Naive thymus-derived CD4-positive, alpha-beta T cell (primary cell): ENCODE measurements around the gene CAPN5. TPM values are rescaled to one million over a fixed set of nuclear protein-coding genes. Genes with fewer than 3 reads are reported as not detected.

Experiments
- ATAC-seq: fragments of 150-1000 bp; cut with Tn5 transposase; 2 replicates; pipeline ENCODE4 v1.10.0; 2021; ENCODE audit warnings: mild to moderate bottlenecking, moderate library complexity
- CTCF ChIA-PET: fragments of 350-600 bp; sonication (Branson Sonifier 250); formaldehyde crosslinking; loops from one replicate; lab custom pipeline; 2021; ENCODE audit warnings: antibody characterized with exemption; lab: Charles Lee
- POLR2A ChIA-PET: fragments of 350-600 bp; sonication (Branson Sonifier 250); formaldehyde crosslinking; loops from one replicate; lab custom pipeline; 2021; ENCODE audit warnings: antibody characterized with exemption, inconsistent platforms; lab: Charles Lee
- DNase-seq, 9 donors: peaks; one replicate each; pipeline versions ENCODE4 v3.0.0 to v3.0.0-alpha.2; 2020 to 2022; ENCODE audit warnings: mixed read lengths in 1 of 9
- H3K27ac ChIP-seq: one replicate; pipeline ENCODE4 v1.7.0; 2013; ENCODE audit warnings: mild to moderate bottlenecking, low read depth, low read length, moderate library complexity
- H3K27me3 ChIP-seq, 2 donors: one replicate each; pipeline ENCODE4 v1.7.0; 2013; ENCODE audit warnings: low read length in 2 of 2, mild to moderate bottlenecking in 2 of 2, moderate library complexity in 2 of 2; ENCODE audit not compliant: control insufficient read depth in 2 of 2, insufficient read depth in 2 of 2
- H3K36me3 ChIP-seq, 3 experiments: 1 replicate in 2 of 3; 2 replicates in 1 of 3; pipeline ENCODE4 v1.7.0; 2013; ENCODE audit warnings: low read length in 3 of 3, mild to moderate bottlenecking in 3 of 3, moderate library complexity in 1 of 3; ENCODE audit not compliant: insufficient read depth in 3 of 3, control insufficient read depth in 2 of 3
- H3K4me1 ChIP-seq, 2 donors: one replicate each; pipeline ENCODE4 v1.7.0; 2013; ENCODE audit warnings: low read length in 2 of 2, mild to moderate bottlenecking in 2 of 2, moderate library complexity in 1 of 2; ENCODE audit not compliant: control insufficient read depth in 2 of 2, insufficient read depth in 2 of 2
- H3K4me3 ChIP-seq: 2 replicates; pipeline ENCODE4 v1.7.0; 2013; ENCODE audit warnings: mild to moderate bottlenecking, low read length
- H3K9me3 ChIP-seq, 3 experiments: 1 replicate in 2 of 3; 2 replicates in 1 of 3; pipeline ENCODE4 v1.7.0; 2013; ENCODE audit warnings: low read length in 3 of 3; ENCODE audit not compliant: control insufficient read depth in 2 of 3
- H3K27ac Mint-ChIP-seq, 9 donors: one replicate each; pipeline ENCODE4 v1.8.0; 2020 to 2022; ENCODE audit warnings: mixed read lengths in 9 of 9, mild to moderate bottlenecking in 8 of 9, moderate library complexity in 5 of 9, inconsistent platforms in 2 of 9
- H3K27me3 Mint-ChIP-seq, 5 donors: one replicate each; pipeline ENCODE4 v1.8.0; 2021 to 2022; ENCODE audit warnings: mixed read lengths in 5 of 5, mild to moderate bottlenecking in 1 of 5
- H3K36me3 Mint-ChIP-seq, 5 donors: one replicate each; pipeline ENCODE4 v1.8.0; 2020 to 2022; ENCODE audit warnings: mixed read lengths in 5 of 5, mild to moderate bottlenecking in 3 of 5, inconsistent platforms in 1 of 5
- H3K4me1 Mint-ChIP-seq, 7 donors: one replicate each; pipeline ENCODE4 v1.8.0; 2020 to 2022; ENCODE audit warnings: mixed read lengths in 7 of 7, mild to moderate bottlenecking in 3 of 7, inconsistent platforms in 1 of 7
- H3K4me3 Mint-ChIP-seq, 10 donors: one replicate each; pipeline ENCODE4 v1.8.0; 2020 to 2022; ENCODE audit warnings: mild to moderate bottlenecking in 10 of 10, mixed read lengths in 10 of 10, moderate library complexity in 6 of 10, inconsistent platforms in 2 of 10
- H3K9me3 Mint-ChIP-seq, 11 donors: one replicate each; pipeline ENCODE4 v1.8.0; 2020 to 2022; ENCODE audit warnings: mixed read lengths in 11 of 11, mild to moderate bottlenecking in 4 of 11, inconsistent platforms in 1 of 11, moderate library complexity in 1 of 11
- intact Hi-C, 2 donors: fragments of 100-400 bp; cut with micrococcal nuclease; formaldehyde crosslinking; loops; one replicate each; pipeline ENCODE4 v1.15.1; 2023
- polyA plus RNA-seq, 2 donors: library from polyadenylated mRNA; unstranded; fragments of 300-500 nt; fragmentation: Illumina TruSeq; gene quantifications; one replicate each; pipeline ENCODE4 v1.2.3, GENCODE V29; 2021
- total RNA-seq, 6 experiments: library from RNA in 5 of 6; stranded (reverse) in 5 of 6; gene quantifications; 1 replicate in 5 of 6; 2 replicates in 1 of 6; pipeline ENCODE4 v1.2.3 and lab custom pipeline; 2021 to 2026

CAPN5 gene
- total and polyA plus RNA-seq, 7 experiments from 2014 or later, result 0.94 to 5.8 (median 5.6) TPM

DNA sequence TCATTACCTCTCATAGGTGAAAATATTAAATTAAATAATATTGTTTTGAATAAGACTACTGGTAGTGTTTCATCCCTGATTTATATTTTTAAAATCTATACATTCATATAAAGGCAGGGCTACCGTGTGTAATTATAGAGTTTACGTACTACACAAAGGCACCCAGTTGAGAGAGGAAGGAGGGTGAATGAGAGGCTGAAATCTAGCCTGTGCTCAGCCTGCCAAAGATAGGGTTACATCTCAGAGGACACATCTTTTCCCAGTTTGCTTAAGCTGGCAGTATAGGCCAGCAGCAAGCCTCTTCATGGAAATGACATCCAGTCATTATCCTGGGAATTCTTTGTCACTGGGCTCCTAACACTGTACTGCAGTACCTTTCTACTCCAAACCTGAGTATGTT, 40.0 kb upstream of the CAPN5 start:
- intact Hi-C loops, result no loop called here
- Mint-ChIP-seq H3K27ac (no peak overlapping the region), H3K36me3 (peaks cover 0 to 3% (median 0%) of the 10 kb centered on the region in 5 donors), H3K27me3 (peaks cover 8 to 31% (median 26%) of the 10 kb centered on the region in 5 donors), H3K9me3 (peaks cover 0 to 2% (median 0%) of the 10 kb centered on the region in 11 donors), H3K4me1 (no peaks in the 10 kb centered on the region), H3K4me3 (no peak overlapping the region)
- no peaks in the 10 kb centered on the region for H3K36me3 ChIP-seq
- H3K9me3 ChIP-seq, result no peaks in the 10 kb centered on the region
- H3K27ac ChIP-seq, result no peak overlapping the region
- no peak overlapping the region for H3K4me3 ChIP-seq
- DNase-seq (no peak), ATAC-seq (no peak)
- ChIA-PET POLR2A (no interaction called here), CTCF (interaction anchor here (0.6 to 1.2 kb wide), 2 partner anchors 9 to 19 kb away, joined by 3 read pairs; no protein-coding TSS in a partner anchor)
- H3K27me3 ChIP-seq, result no peaks in the 10 kb centered on the region
- H3K4me1 ChIP-seq, result no peaks in the 10 kb centered on the region

DNA sequence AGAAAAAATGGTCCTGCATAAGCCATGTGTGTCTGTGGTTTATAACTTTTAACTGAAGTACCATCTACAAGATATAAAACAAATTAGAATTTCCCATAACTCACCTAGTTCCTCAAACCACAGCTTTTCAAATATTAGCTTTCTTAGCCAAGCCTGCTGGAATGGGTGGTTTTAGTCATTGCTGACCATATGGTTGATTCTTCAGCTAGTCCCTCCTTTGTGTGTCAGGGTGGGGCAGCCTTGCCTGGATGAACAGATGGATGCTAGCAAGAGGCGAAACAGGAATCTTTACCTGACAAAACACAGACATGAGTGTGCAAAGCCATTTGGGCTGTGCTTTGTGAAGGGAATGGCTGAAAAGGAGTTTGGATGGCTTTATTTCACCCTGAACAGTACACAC, 39.5 kb upstream of the CAPN5 start:
- no peaks in the 10 kb centered on the region for H3K9me3 ChIP-seq
- POLR2A ChIA-PET, result no interaction called here
- intact Hi-C loops, result no loop called here
- ATAC-seq, result no peak
- Mint-ChIP-seq H3K9me3 (peaks cover 0 to 2% (median 0%) of the 10 kb centered on the region in 11 donors), H3K27ac (peak overlapping the region in 1 of 9 donors; percentile 49), H3K27me3 (peaks cover 8 to 31% (median 26%) of the 10 kb centered on the region in 5 donors), H3K36me3 (peaks cover 0 to 3% (median 0%) of the 10 kb centered on the region in 5 donors), H3K4me3 (no peak overlapping the region), H3K4me1 (no peaks in the 10 kb centered on the region)
- H3K36me3 ChIP-seq, result no peaks in the 10 kb centered on the region
- H3K4me1 ChIP-seq, result no peaks in the 10 kb centered on the region
- DNase-seq, result no peak
- CTCF ChIA-PET, result interaction anchor here (0.6 to 1.2 kb wide), 2 partner anchors 8 to 18 kb away, joined by 3 read pairs; no protein-coding TSS in a partner anchor
- no peak overlapping the region for H3K4me3 ChIP-seq
- H3K27me3 ChIP-seq, result no peaks in the 10 kb centered on the region
- H3K27ac ChIP-seq, result no peak overlapping the region

GRCh38 chr11:77029829-77030228, 36.9 kb upstream of the CAPN5 start:
- Histone ChIP-seq H3K36me3 (no peaks in the 10 kb centered on the region), H3K9me3 (no peaks in the 10 kb centered on the region), H3K27me3 (no peaks in the 10 kb centered on the region), H3K4me1 (no peaks in the 10 kb centered on the region), H3K27ac (no peak overlapping the region), H3K4me3 (no peak overlapping the region)
- H3K36me3 Mint-ChIP-seq, result peaks cover 0 to 3% (median 0%) of the 10 kb centered on the region in 5 donors
- no peak overlapping the region for H3K4me3 Mint-ChIP-seq
- ATAC-seq (no peak), DNase-seq (no peak)
- intact Hi-C loops, result no loop called here
- POLR2A ChIA-PET, result no interaction called here
- no peaks in the 10 kb centered on the region for H3K4me1 Mint-ChIP-seq
- peaks cover 0 to 2% (median 0%) of the 10 kb centered on the region in 11 donors for H3K9me3 Mint-ChIP-seq
- CTCF ChIA-PET, result interaction anchor here (0.7 kb wide), 1 partner anchor 15 kb away, joined by 3 read pairs; no protein-coding TSS in a partner anchor
- H3K27me3 Mint-ChIP-seq, result peaks cover 8 to 31% (median 26%) of the 10 kb centered on the region in 5 donors
- H3K27ac Mint-ChIP-seq, result no peak overlapping the region

- intact Hi-C loops, result no loop called here
- Mint-ChIP-seq H3K9me3 (peaks cover 0 to 2% (median 0%) of the 10 kb centered on the region in 11 donors), H3K36me3 (peaks cover 0 to 3% (median 0%) of the 10 kb centered on the region in 5 donors), H3K4me3 (no peak overlapping the region), H3K27ac (no peak overlapping the region), H3K4me1 (no peaks in the 10 kb centered on the region), H3K27me3 (peaks cover 13 to 37% (median 26%) of the 10 kb centered on the region in 5 donors)
- ChIA-PET POLR2A (no interaction called here), CTCF (interaction anchor here (0.6 kb wide), 1 partner anchor 9 kb away, joined by 3 read pairs; no protein-coding TSS in a partner anchor)
- no peak for DNase-seq
- no peaks in the 10 kb centered on the region for H3K36me3 ChIP-seq
- no peaks in the 10 kb centered on the region for H3K4me1 ChIP-seq
- H3K9me3 ChIP-seq, result no peaks in the 10 kb centered on the region
- no peaks in the 10 kb centered on the region for H3K27me3 ChIP-seq
- H3K27ac ChIP-seq, result no peak overlapping the region
- ATAC-seq, result no peak
- H3K4me3 ChIP-seq, result no peak overlapping the region
Measured at GRCh38 chr11:77030834-77031414, 35.8 kb upstream of the CAPN5 start.

GRCh38 chr11:77031599-77031998, 35.2 kb upstream of the CAPN5 start:
- no peak overlapping the region for H3K4me3 Mint-ChIP-seq
- peaks cover 18 to 42% (median 31%) of the 10 kb centered on the region in 5 donors for H3K27me3 Mint-ChIP-seq
- ATAC-seq (no peak), DNase-seq (no peak)
- CTCF ChIA-PET, result no interaction called here
- Histone ChIP-seq H3K27ac (no peak overlapping the region), H3K4me3 (no peak overlapping the region), H3K9me3 (no peaks in the 10 kb centered on the region), H3K27me3 (no peaks in the 10 kb centered on the region), H3K36me3 (no peaks in the 10 kb centered on the region), H3K4me1 (no peaks in the 10 kb centered on the region)
- POLR2A ChIA-PET, result no interaction called here
- peaks cover 0 to 3% (median 0%) of the 10 kb centered on the region in 5 donors for H3K36me3 Mint-ChIP-seq
- peaks cover 0 to 2% (median 0%) of the 10 kb centered on the region in 11 donors for H3K9me3 Mint-ChIP-seq
- H3K27ac Mint-ChIP-seq, result no peak overlapping the region
- intact Hi-C loops, result no loop called here
- no peaks in the 10 kb centered on the region for H3K4me1 Mint-ChIP-seq

- no peak for DNase-seq
- POLR2A ChIA-PET, result no interaction called here
- Histone ChIP-seq H3K4me1 (no peaks in the 10 kb centered on the region), H3K27me3 (no peaks in the 10 kb centered on the region), H3K27ac (no peak overlapping the region), H3K36me3 (no peaks in the 10 kb centered on the region), H3K9me3 (no peaks in the 10 kb centered on the region), H3K4me3 (no peak overlapping the region)
- Mint-ChIP-seq H3K27ac (no peak overlapping the region), H3K36me3 (peaks cover 0 to 5% (median 0%) of the 10 kb centered on the region in 5 donors), H3K4me3 (no peak overlapping the region), H3K9me3 (peaks cover 0 to 2% (median 0%) of the 10 kb centered on the region in 11 donors), H3K27me3 (peaks cover 39 to 58% (median 48%) of the 10 kb centered on the region in 5 donors), H3K4me1 (peaks cover 0 to 9% (median 5%) of the 10 kb centered on the region in 7 donors)
- ATAC-seq, result peak; percentile 31
- intact Hi-C loops, result no loop called here
- CTCF ChIA-PET, result interaction anchor here (0.7 kb wide), 1 partner anchor 8 kb away, joined by 3 read pairs; no protein-coding TSS in a partner anchor
Measured at GRCh38 chr11:77035039-77035438, 31.7 kb upstream of the CAPN5 start.
